Measurements from ENCODE around the gene GLTP.

GRCh38 chr12:109926488-109927210 is 46.3 kb upstream of the GLTP start:
- TF ChIP-seq, protein P1, sequence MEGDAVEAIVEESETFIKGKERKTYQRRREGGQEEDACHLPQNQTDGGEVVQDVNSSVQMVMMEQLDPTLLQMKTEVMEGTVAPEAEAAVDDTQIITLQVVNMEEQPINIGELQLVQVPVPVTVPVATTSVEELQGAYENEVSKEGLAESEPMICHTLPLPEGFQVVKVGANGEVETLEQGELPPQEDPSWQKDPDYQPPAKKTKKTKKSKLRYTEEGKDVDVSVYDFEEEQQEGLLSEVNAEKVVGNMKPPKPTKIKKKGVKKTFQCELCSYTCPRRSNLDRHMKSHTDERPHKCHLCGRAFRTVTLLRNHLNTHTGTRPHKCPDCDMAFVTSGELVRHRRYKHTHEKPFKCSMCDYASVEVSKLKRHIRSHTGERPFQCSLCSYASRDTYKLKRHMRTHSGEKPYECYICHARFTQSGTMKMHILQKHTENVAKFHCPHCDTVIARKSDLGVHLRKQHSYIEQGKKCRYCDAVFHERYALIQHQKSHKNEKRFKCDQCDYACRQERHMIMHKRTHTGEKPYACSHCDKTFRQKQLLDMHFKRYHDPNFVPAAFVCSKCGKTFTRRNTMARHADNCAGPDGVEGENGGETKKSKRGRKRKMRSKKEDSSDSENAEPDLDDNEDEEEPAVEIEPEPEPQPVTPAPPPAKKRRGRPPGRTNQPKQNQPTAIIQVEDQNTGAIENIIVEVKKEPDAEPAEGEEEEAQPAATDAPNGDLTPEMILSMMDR (IDR thresholded peaks at IDR 0.05; ENCODE audit: low read depth, low read length), result no peak
- TF ChIP-seq POLR2A (IDR thresholded peaks at IDR 0.05; ENCODE audit: extremely low read depth, insufficient read length), result no peak

Data from NB4 (cell line).